ENCODE results near the gene DTD1. TPM values are rescaled to one million over a fixed set of nuclear protein-coding genes. Genes with fewer than 3 reads are reported as not detected.

The DTD1 gene
- total RNA-seq, 4 donors from 2014 or later = 20.6 to 35.7 (median 26.7) TPM

- ATAC-seq (ENCODE audit: low FRiP score) = peak; percentile 99
- DNase-seq (ENCODE audit: low spot score) = peak; percentile 63
- TF ChIP-seq CTCF (IDR thresholded peaks at IDR 0.05) = no peak
These were observed 20.7 kb upstream of the DTD1 start, which contains the start of gene SMIM26 for GRCh38 chr20:18566892-18567738. Gene SMIM26, plus strand, starts transcription at chr20:18567432. Its CDS starts 47 bp downstream, at chr20:18567479.

GRCh38 chr20:18567739-18568091, 20.1 kb upstream of the DTD1 start:
- no peak for TF ChIP-seq CTCF (IDR thresholded peaks at IDR 0.05)
- ATAC-seq (ENCODE audit: low FRiP score) = peak; percentile 56
- no peak for DNase-seq (ENCODE audit: low spot score)

- ATAC-seq (ENCODE audit: low FRiP score) = no peak
- no peak for DNase-seq (ENCODE audit: low spot score)
- TF ChIP-seq CTCF (IDR thresholded peaks at IDR 0.05) = no peak
These were observed 16.8 kb upstream of the DTD1 start for GRCh38 chr20:18571009-18571408.

GRCh38 chr20:18571578-18571977, 16.3 kb upstream of the DTD1 start:
- no peak for TF ChIP-seq CTCF (IDR thresholded peaks at IDR 0.05)
- ATAC-seq (ENCODE audit: low FRiP score) (no peak), DNase-seq (ENCODE audit: low spot score) (no peak)

GRCh38 chr20:18577942-18578341, 9.9 kb upstream of the DTD1 start:
- no peak for TF ChIP-seq CTCF (IDR thresholded peaks at IDR 0.05)
- no peak for DNase-seq (ENCODE audit: low spot score)
- no peak for ATAC-seq (ENCODE audit: low FRiP score)

- TF ChIP-seq CTCF (IDR thresholded peaks at IDR 0.05) = no peak
- ATAC-seq (ENCODE audit: low FRiP score) = no peak
These were observed 9.3 kb upstream of the DTD1 start for GRCh38 chr20:18578581-18578980.

GRCh38 chr20:18580012-18580411, 7.8 kb upstream of the DTD1 start:
- TF ChIP-seq CTCF (IDR thresholded peaks at IDR 0.05) = no peak
- DNase-seq (ENCODE audit: low spot score) (no peak), ATAC-seq (ENCODE audit: low FRiP score) (no peak)

More at GRCh38 chr20:18578581-18578980, 9.3 kb upstream of the DTD1 start:
- no peak for DNase-seq (ENCODE audit: low spot score)

All from omental fat pad (tissue), 4 donors.